Activated naive CD4-positive, alpha-beta T cell treated with anti-CD3 and anti-CD28 coated beads, Interleukin-2, amount 10 ng/mL, durations not matched to agents 7 days and 5 days (primary cell): ENCODE measurements around the gene METTL8.

Source experiments
- CTCF ChIA-PET: fragments of 350-600 bp; sonication (Branson Sonifier 250); formaldehyde crosslinking; loops from one replicate; lab custom pipeline; 2021; ENCODE audit warnings: antibody characterized with exemption; lab: Charles Lee
- DNase-seq: peaks from one replicate; pipeline ENCODE4 v3.0.0-alpha.2; 2020
- H3K27ac Mint-ChIP-seq: one replicate; pipeline ENCODE4 v1.8.0; 2021; ENCODE audit warnings: mild to moderate bottlenecking, moderate library complexity, mixed read lengths
- H3K27me3 Mint-ChIP-seq: one replicate; pipeline ENCODE4 v1.8.0; 2021; ENCODE audit warnings: mild to moderate bottlenecking, mixed read lengths
- H3K36me3 Mint-ChIP-seq: one replicate; pipeline ENCODE4 v1.8.0; 2021; ENCODE audit warnings: mixed read lengths
- H3K4me1 Mint-ChIP-seq: one replicate; pipeline ENCODE4 v1.8.0; 2021; ENCODE audit warnings: mixed read lengths
- H3K4me3 Mint-ChIP-seq: one replicate; pipeline ENCODE4 v1.8.0; 2021; ENCODE audit warnings: mild to moderate bottlenecking, moderate library complexity, mixed read lengths
- H3K9me3 Mint-ChIP-seq: one replicate; pipeline ENCODE4 v1.8.0; 2021; ENCODE audit warnings: mixed read lengths

The METTL8 gene, protein sequence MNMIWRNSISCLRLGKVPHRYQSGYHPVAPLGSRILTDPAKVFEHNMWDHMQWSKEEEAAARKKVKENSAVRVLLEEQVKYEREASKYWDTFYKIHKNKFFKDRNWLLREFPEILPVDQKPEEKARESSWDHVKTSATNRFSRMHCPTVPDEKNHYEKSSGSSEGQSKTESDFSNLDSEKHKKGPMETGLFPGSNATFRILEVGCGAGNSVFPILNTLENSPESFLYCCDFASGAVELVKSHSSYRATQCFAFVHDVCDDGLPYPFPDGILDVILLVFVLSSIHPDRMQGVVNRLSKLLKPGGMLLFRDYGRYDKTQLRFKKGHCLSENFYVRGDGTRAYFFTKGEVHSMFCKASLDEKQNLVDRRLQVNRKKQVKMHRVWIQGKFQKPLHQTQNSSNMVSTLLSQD

DNA sequence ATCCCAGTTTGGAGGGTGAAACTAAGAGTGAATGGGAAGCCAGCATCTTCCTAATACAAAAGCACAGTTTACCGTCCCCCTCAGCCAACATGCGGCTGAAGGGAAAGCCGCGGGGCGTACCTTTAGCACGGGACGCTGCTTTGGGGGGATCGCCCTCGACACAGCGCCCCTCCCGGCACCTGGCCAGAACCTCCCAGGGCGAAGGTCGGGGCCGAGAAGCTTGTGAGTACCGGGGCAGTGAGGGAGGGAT lies at the start of gene METTL8:
Gene METTL8, minus strand, starts transcription at position 228 of the 250 bp plus-strand sequence. CDS start 41,805 bp downstream, outside the sequence.
- peaks cover 16% of the 10 kb centered on the region for H3K9me3 Mint-ChIP-seq
- H3K36me3 Mint-ChIP-seq, result peaks cover 49% of the 10 kb centered on the region
- H3K4me1 Mint-ChIP-seq, result peaks cover 43% of the 10 kb centered on the region
- CTCF ChIA-PET, result interaction anchor here (0.5 to 3.0 kb wide), 2 partner anchors 21 to 504 kb away, joined by 3 to 14 read pairs; partner anchors contain the start of gene GORASP2
- H3K27ac Mint-ChIP-seq, result peak within 1 kb of the TSS; percentile 93
- peak within 1 kb of the TSS; percentile 77 for H3K4me3 Mint-ChIP-seq
- no peaks in the 10 kb centered on the region for H3K27me3 Mint-ChIP-seq
- no peak for DNase-seq

DNA sequence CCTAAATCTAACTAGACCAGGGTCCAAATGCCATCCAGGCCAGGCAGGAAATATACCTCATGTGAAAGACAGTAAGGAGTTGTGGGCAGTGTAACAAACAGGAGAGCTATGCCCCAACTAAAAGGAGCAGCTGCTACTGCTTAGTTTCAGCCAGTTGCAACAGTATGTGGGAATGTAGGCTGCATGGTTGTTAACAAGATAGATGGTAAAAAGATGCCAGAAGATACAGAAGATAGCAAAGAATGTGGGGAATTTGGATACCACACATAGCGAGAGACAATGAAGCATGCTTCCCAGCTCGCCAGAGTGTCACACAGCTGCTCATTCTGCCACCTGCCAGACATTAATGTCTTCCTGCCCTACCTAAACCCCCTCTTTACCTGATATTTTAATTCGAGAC lies 49.1 kb upstream of the METTL8 start:
- H3K27me3 Mint-ChIP-seq, result no peaks in the 10 kb centered on the region
- H3K4me1 Mint-ChIP-seq, result peaks cover 9% of the 10 kb centered on the region
- no peaks in the 10 kb centered on the region for H3K9me3 Mint-ChIP-seq
- H3K36me3 Mint-ChIP-seq, result peaks cover 8% of the 10 kb centered on the region
- no peak for DNase-seq
- H3K4me3 Mint-ChIP-seq, result no peak overlapping the region
- no peak overlapping the region for H3K27ac Mint-ChIP-seq
- CTCF ChIA-PET, result interaction anchor here (0.6 kb wide), 1 partner anchor 9 kb away, joined by 3 read pairs; no protein-coding TSS in a partner anchor

DNA sequence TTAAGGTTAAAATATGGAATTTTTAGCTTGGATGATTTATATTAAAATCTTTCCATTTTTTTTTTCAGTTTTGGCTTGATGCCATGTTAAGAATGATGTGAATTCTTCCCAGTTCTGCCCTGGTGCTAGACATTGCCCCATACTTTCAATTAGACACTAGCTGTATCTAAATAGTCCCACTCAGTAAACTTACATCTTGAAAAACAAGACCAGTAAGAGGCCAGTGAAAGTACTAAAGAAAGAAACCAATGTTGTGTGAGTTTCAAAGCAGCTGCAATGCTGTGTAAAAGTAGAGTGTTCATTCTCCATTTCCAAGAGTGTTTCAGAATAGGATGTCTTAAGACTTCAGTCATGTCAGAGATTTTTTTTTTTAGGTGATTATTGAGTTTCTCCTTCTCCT lies 48.5 kb upstream of the METTL8 start:
- Mint-ChIP-seq H3K9me3 (no peaks in the 10 kb centered on the region), H3K36me3 (peaks cover 11% of the 10 kb centered on the region), H3K27ac (no peak overlapping the region), H3K27me3 (no peaks in the 10 kb centered on the region), H3K4me1 (peaks cover 9% of the 10 kb centered on the region), H3K4me3 (no peak overlapping the region)
- no peak for DNase-seq
- CTCF ChIA-PET, result no interaction called here

DNA sequence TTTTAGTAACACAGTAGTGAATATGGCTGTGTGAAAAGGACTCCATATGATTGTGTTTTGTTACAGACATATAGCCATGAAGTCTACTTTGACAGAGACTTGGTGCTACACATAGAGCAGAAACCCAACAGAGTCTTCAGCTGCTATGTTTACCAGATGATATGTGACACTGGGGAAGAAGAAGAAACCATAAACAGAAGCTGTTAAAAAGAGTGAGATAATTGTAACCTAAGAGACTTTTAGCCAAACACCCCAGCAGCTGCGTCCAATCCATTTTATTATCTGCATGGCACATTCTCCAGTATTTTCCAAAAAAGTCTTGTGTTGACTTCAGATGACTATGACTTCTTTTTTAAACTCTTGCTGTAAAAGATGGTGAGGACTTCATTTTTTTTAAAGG lies 47.1 kb upstream of the METTL8 start:
- DNase-seq, result no peak
- CTCF ChIA-PET, result no interaction called here
- H3K27ac Mint-ChIP-seq, result no peak overlapping the region
- H3K4me1 Mint-ChIP-seq, result peaks cover 9% of the 10 kb centered on the region
- no peaks in the 10 kb centered on the region for H3K9me3 Mint-ChIP-seq
- H3K27me3 Mint-ChIP-seq, result no peaks in the 10 kb centered on the region
- no peak overlapping the region for H3K4me3 Mint-ChIP-seq
- peaks cover 11% of the 10 kb centered on the region for H3K36me3 Mint-ChIP-seq

DNA sequence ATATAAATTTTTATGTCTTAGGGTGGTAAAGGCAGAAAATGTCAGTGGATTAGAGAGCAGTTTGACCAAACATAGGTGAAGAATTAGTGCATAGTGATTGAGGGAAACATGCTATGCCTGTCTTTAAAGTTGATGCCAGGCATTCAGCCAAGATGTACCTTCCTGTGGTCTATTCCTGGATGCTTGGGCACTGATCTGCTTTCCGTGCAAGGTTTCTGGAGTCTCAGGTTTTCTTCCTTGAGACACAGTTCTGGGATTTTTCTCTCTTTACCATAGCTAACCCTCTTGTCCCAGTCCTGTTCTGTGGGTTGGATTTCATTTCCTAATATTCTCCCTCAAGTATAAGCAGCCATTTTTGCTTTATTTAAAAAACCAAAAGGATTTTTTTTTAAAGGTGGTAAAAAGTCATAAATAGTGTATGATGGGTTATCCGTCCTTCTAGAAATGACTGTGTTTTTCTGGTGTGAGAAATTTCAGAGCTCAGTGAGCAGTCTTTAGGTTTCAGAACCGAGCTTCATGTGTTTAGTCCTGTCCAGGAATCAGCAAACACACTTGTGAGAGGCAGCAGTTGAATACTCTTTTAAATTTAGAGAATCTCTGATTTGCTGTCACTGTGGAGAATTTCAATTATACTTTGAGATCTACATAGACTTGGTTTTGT lies 45.5 kb upstream of the METTL8 start:
- peaks cover 2% of the 10 kb centered on the region for H3K4me1 Mint-ChIP-seq
- H3K27ac Mint-ChIP-seq, result no peak overlapping the region
- no peaks in the 10 kb centered on the region for H3K27me3 Mint-ChIP-seq
- H3K4me3 Mint-ChIP-seq, result no peak overlapping the region
- no peaks in the 10 kb centered on the region for H3K9me3 Mint-ChIP-seq
- DNase-seq, result no peak
- peaks cover 20% of the 10 kb centered on the region for H3K36me3 Mint-ChIP-seq
- CTCF ChIA-PET, result no interaction called here

DNA sequence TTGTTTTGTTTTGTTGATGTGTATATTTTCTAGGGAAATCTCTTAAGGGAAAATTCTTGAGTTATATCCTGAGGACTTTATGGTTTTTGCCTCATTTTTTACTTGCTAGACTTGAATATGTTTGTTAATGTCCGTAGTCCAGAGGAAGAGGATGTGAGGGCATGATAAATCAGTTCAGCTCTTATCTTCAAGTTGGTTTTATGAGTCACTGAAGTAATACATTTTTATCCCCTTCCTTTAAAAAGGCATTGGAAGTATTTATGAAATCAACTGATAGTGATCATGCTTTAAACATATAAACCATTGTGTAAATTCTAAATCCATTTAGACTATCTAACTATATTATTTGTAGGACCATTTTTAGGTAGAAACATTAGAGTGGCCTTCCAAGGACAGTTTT lies 44.6 kb upstream of the METTL8 start:
- DNase-seq, result no peak
- Mint-ChIP-seq H3K36me3 (peaks cover 28% of the 10 kb centered on the region), H3K4me1 (peaks cover 3% of the 10 kb centered on the region), H3K27ac (no peak overlapping the region), H3K9me3 (no peaks in the 10 kb centered on the region), H3K4me3 (no peak overlapping the region), H3K27me3 (no peaks in the 10 kb centered on the region)
- CTCF ChIA-PET, result no interaction called here

DNA sequence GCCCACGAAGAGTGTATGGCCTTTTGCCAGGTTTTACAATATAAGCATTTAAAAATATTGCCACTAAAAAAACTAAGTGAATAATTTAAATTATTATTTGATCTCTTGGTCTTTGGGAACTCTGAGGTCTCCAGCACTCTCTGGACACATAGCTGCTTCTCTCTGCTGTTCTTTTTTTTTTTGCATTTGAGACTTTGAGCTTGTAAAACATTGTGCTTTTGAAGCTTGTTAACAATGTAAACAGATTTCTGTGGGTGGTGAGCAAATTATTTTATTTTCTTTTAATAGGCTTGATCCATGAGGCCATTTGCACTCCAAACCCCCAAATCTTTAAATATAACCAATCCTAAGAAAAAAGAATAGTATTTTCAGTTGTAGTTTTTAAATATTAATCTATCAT lies 42.2 kb upstream of the METTL8 start:
- DNase-seq, result no peak
- Mint-ChIP-seq H3K27me3 (no peaks in the 10 kb centered on the region), H3K36me3 (peaks cover 30% of the 10 kb centered on the region), H3K27ac (no peak overlapping the region), H3K4me1 (peaks cover 3% of the 10 kb centered on the region), H3K9me3 (no peaks in the 10 kb centered on the region), H3K4me3 (no peak overlapping the region)
- CTCF ChIA-PET, result no interaction called here

DNA sequence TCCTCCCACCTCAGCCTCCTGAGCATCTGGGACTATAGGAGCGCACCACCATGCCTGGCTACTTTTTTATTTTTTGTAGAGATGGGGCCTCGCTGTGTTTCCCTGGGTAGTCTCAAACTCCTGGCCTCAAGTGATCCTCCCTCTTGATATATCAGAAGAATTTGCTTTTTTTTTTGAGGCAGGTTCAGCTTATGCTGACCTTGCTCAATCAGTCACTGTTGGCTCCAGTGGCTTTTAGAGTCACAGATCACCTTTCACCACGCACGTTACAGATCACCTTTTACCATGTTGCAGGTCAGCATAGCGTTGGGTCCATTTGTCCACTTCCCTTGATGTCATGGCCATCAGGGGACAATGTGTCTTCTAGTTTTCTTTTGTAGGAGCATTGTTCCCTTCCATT lies 36.3 kb upstream of the METTL8 start:
- no peaks in the 10 kb centered on the region for H3K27me3 Mint-ChIP-seq
- CTCF ChIA-PET, result no interaction called here
- H3K36me3 Mint-ChIP-seq, result peaks cover 32% of the 10 kb centered on the region
- H3K4me1 Mint-ChIP-seq, result peaks cover 3% of the 10 kb centered on the region
- DNase-seq, result no peak
- no peaks in the 10 kb centered on the region for H3K9me3 Mint-ChIP-seq
- H3K4me3 Mint-ChIP-seq, result no peak overlapping the region
- no peak overlapping the region for H3K27ac Mint-ChIP-seq

DNA sequence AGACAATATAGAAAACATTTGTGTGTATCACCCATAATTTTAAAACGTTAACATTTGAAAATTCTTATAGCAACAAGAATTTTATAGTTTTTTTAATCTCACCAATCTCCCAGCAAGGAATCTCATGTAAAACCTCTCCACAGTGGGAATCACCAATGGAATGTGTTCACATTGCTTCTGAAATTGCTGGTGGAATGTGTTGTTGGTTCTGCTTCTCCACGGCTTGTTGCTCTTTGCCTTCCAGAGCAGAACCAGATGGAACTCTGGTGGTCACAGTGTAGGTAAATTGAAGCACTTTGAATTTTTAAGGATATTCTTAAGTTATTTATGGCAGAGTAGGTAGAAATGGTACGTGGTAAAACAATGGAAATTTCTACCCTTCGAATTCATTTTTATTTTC lies 35.4 kb upstream of the METTL8 start:
- peaks cover 25% of the 10 kb centered on the region for H3K36me3 Mint-ChIP-seq
- H3K27ac Mint-ChIP-seq, result no peak overlapping the region
- H3K4me3 Mint-ChIP-seq, result no peak overlapping the region
- no peaks in the 10 kb centered on the region for H3K4me1 Mint-ChIP-seq
- H3K27me3 Mint-ChIP-seq, result no peaks in the 10 kb centered on the region
- CTCF ChIA-PET, result no interaction called here
- no peaks in the 10 kb centered on the region for H3K9me3 Mint-ChIP-seq
- DNase-seq, result no peak

DNA sequence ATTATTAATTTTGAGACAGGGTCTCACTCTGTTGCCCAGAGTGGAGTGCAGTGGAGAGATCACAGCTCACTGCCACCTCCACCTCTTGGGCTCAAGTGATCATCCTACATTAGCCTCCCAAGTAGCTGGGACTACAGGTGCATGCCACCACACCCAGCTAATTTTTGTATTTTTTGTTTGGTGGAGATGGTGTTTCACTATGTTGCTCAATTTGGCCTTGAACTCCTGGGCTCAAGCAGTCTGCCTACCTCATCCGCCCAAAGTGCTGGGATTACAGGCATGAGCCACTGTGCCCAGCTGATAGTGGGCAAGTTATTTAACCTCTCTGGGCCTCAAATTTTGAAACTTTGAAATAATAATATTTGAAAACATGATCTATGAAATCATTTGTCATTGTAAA lies 26.7 kb upstream of the METTL8 start:
- Mint-ChIP-seq H3K4me3 (no peak overlapping the region), H3K27ac (no peak overlapping the region), H3K9me3 (no peaks in the 10 kb centered on the region), H3K4me1 (no peaks in the 10 kb centered on the region), H3K27me3 (no peaks in the 10 kb centered on the region), H3K36me3 (peaks cover 37% of the 10 kb centered on the region)
- CTCF ChIA-PET, result no interaction called here
- no peak for DNase-seq

DNA sequence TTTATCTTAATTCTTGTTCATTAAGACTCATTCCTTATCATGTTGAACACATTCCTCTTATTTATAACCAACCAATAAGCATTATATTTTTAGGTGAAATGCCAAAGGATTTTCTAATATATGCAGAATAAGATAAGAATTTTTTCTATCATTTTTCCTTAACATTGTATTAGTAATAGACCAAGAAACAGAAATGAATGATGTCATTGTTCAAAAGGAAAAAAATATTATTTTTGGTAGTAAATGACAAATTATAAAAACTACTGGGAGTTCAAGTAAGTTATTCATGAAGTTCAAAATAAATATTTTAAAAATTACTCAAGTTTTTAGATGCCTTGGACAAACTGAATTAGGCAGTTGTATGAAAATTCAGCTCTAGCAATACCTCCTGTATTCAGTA lies 25.7 kb upstream of the METTL8 start:
- Mint-ChIP-seq H3K9me3 (no peaks in the 10 kb centered on the region), H3K36me3 (peaks cover 41% of the 10 kb centered on the region), H3K27me3 (no peaks in the 10 kb centered on the region), H3K4me1 (no peaks in the 10 kb centered on the region), H3K27ac (no peak overlapping the region), H3K4me3 (no peak overlapping the region)
- CTCF ChIA-PET, result no interaction called here
- no peak for DNase-seq

DNA sequence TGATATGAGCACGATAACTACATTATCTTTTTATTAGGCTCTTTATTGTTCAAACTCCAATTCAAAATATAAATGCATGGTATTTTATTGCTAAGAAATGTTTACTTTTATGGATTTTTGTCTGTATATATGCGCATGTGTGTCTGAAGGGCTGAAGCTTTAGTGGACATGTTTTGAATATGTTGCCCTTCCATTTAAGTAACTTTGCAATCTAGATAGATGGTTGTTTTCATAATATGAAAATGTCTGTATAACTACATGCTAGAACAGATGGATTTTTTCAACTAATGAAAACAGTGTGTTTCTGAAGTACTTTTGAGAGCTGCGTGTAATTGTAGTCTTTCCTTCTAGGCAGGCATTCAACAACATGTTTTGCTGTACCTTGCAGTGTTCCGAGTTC lies 19.0 kb upstream of the METTL8 start:
- Mint-ChIP-seq H3K9me3 (no peaks in the 10 kb centered on the region), H3K27ac (no peak overlapping the region), H3K4me1 (no peaks in the 10 kb centered on the region), H3K4me3 (no peak overlapping the region), H3K27me3 (no peaks in the 10 kb centered on the region), H3K36me3 (peaks cover 40% of the 10 kb centered on the region)
- CTCF ChIA-PET, result interaction anchor here (1.3 kb wide), 1 partner anchor 480 kb away, joined by 3 read pairs; no protein-coding TSS in a partner anchor
- no peak for DNase-seq

DNA sequence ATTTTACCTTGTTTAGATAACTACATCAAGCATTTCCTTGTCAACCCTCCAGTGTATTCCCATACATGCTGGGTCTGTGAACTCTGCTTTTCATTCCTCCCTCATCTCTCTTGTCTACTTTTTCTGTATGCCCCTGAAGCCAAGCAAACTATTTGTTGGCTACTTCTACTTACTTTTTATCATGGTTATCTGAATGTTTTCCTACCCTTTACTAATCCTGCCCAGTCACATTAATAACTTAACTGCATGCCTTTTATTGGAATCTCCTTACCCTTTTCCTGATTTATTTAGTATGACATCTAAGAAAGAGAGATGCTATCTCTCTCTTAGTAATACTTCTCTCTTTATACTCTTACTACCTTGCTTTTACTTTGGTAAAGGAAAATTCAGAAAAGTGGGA lies 17.3 kb upstream of the METTL8 start:
- H3K27ac Mint-ChIP-seq, result no peak overlapping the region
- H3K27me3 Mint-ChIP-seq, result no peaks in the 10 kb centered on the region
- H3K36me3 Mint-ChIP-seq, result peaks cover 34% of the 10 kb centered on the region
- CTCF ChIA-PET, result no interaction called here
- DNase-seq, result no peak
- H3K9me3 Mint-ChIP-seq, result no peaks in the 10 kb centered on the region
- no peak overlapping the region for H3K4me3 Mint-ChIP-seq
- H3K4me1 Mint-ChIP-seq, result no peaks in the 10 kb centered on the region

DNA sequence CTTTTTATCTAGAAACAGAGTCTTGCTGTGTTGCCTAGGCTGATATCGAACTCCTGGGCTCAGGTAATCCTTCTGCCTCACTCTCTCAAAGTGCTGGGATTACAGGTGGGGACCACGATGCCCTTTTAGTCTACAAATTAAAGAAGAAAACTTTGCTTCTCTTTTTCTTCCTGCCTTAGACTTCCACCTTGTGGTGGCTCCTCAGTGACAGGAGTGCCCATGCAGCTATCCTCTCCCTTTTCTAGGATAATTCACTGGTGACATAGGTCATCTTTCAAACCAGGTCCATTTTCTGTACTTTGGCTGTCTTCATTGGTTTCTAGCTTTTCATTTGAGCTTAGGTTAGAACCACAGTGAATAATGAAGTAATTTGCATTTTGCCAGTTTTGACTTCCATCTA lies 13.9 kb upstream of the METTL8 start:
- DNase-seq, result peak; percentile 24
- Mint-ChIP-seq H3K9me3 (no peaks in the 10 kb centered on the region), H3K36me3 (peaks cover 20% of the 10 kb centered on the region), H3K4me3 (no peak overlapping the region), H3K4me1 (no peaks in the 10 kb centered on the region), H3K27me3 (no peaks in the 10 kb centered on the region), H3K27ac (no peak overlapping the region)
- CTCF ChIA-PET, result no interaction called here

DNA sequence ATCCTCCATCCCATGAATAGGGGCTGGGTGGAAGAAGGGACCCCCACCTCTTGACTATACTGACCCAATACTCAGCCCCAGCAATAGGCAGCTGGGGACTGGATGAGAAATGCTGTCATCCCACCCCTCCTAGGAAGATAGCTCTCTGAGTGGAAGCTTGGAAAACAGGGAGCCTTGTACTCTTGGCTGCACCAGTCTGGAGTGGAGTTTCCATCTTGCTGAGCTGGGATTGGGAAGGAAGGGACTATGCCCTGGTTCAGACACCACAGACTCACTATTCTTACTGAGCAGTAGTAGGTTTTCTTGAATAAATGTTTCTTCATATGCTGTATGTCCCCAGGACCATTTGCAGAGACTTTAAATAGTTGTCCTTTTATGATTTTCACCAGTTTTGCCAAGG lies 7.7 kb upstream of the METTL8 start:
- Mint-ChIP-seq H3K4me1 (peaks cover 9% of the 10 kb centered on the region), H3K4me3 (no peak overlapping the region), H3K27ac (no peak overlapping the region), H3K9me3 (no peaks in the 10 kb centered on the region), H3K27me3 (no peaks in the 10 kb centered on the region), H3K36me3 (peaks cover 42% of the 10 kb centered on the region)
- DNase-seq, result no peak
- CTCF ChIA-PET, result interaction anchor here (0.6 kb wide), 1 partner anchor 465 kb away, joined by 3 read pairs; no protein-coding TSS in a partner anchor
